Testis (tissue), 2 donors: ENCODE results near the gene LBX2.

ENCODE experiments used
- POLR2A ChIP-seq: fragments of 450-650 bp; IDR thresholded peaks from one replicate; pipeline ENCODE4 v1.6.1; 2017; ENCODE audit warnings: antibody characterized with exemption, mild to moderate bottlenecking, moderate library complexity
- TF ChIP-seq, protein P1 (sequence below), 3 experiments: fragments of 450-650 bp in 2 of 3; fragments of 200-600 bp in 1 of 3; sonication (generic) in 1 of 3; IDR thresholded peaks; one replicate each; pipeline ENCODE4 v1.5.1; 2016 to 2019; ENCODE audit warnings: antibody characterized with exemption in 3 of 3, mild to moderate bottlenecking in 2 of 3, moderate library complexity in 1 of 3

DNA sequence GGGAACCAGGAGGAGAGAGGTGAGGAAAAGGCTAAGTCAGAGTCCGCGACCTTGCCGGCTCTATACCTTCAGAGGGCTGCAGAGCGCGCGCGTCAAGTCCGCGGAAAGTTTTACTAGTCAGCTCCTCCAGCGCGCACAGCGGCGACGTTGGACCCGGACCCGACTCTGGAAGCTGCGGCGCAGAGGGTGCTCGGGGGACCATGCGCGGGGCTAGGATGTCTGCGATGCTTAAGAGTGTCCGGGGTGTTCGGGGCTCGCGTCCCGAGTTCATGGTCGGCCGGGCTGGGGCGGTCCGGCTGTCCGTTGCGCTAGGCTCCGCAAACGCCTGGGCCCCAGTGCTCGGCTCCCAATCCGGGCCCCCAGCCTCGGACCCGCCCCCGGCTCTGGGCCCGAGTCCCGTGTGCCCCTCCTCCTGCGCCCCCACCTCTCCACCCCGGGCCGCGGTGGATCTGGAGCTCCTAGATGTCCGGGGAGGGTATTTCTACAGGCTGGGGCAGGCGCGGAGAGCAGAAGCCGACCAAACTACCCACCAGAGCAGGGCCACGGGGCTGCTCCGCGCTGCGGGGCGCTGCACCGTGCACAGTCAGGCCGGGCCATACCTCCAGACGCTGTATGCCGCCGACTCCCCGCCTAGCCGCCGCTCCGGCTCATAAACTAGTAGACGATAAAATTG, at the start of gene LBX2:
- TF ChIP-seq, protein P1, sequence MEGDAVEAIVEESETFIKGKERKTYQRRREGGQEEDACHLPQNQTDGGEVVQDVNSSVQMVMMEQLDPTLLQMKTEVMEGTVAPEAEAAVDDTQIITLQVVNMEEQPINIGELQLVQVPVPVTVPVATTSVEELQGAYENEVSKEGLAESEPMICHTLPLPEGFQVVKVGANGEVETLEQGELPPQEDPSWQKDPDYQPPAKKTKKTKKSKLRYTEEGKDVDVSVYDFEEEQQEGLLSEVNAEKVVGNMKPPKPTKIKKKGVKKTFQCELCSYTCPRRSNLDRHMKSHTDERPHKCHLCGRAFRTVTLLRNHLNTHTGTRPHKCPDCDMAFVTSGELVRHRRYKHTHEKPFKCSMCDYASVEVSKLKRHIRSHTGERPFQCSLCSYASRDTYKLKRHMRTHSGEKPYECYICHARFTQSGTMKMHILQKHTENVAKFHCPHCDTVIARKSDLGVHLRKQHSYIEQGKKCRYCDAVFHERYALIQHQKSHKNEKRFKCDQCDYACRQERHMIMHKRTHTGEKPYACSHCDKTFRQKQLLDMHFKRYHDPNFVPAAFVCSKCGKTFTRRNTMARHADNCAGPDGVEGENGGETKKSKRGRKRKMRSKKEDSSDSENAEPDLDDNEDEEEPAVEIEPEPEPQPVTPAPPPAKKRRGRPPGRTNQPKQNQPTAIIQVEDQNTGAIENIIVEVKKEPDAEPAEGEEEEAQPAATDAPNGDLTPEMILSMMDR (IDR thresholded peaks at IDR 0.05), result no peak
- no peak for TF ChIP-seq POLR2A
